Mammary epithelial cell (primary cell): ENCODE results near the gene BAZ1B.

Experiments
- EZH2 ChIP-seq: IDR thresholded peaks from 2 replicates; pipeline ENCODE4 v1.6.1; 2012; ENCODE audit warnings: low read length, inconsistent platforms, borderline replicate concordance
- TF ChIP-seq, protein P1 (sequence below), 2 donors: IDR thresholded peaks in 1 of 2; conservative IDR thresholded peaks in 1 of 2; 2 replicates each; pipeline ENCODE4 v1.5.1; 2011 to 2012; ENCODE audit warnings: inconsistent platforms in 2 of 2, low read length in 2 of 2, mild to moderate bottlenecking in 2 of 2, control low read depth in 1 of 2, low read depth in 1 of 2; ENCODE audit not compliant: insufficient read depth in 1 of 2; ENCODE audit errors: extremely low read depth in 1 of 2

DNA sequence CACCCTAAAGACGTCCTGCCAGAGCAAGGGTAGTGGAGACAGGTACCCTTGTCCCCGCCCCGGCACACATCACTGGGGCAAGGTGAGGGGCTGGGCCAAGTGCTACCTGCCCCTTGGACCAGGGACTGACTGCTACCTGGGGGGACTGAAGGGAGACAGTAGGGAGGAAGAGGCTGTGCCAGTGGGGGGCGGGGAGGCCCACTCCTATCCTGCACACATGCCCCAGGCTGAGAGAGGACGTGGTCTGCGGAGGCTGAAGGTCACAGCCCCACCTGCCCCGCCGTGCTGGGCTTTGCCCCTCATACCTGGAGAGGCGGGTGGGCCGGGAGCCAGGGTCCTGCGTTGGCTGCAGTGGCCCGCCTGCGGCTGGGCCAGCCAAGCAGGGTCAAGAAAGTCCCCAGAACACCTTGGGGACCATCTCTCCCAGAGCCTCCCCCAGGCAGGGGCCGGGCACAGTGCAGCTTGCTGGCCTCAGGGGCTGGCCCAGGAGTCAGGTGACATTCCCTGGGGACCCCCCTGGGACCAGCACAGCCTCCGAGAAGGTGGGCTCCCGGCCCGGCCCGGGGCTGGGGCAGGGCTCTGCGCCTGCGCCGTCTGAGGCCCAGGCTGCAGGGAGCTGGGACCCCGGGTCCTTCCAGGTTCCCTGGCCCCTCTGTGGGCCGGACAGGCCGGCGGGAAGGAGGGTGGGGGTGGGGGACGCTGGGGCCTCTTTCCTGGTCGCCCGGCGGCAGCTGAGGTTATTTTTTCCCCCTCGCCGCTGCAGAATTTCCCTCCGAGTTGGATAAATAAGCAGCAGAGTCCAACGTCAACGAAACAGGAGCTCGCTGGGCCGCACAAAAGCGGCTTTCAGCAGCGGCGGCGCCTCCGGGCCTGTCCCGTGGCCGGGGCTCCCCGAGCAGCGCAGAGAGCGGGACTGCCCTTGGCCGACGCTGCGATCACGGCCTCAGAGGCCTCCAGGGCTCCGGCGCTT lies 98.3 kb downstream of the BAZ1B start:
- TF ChIP-seq, protein P1, sequence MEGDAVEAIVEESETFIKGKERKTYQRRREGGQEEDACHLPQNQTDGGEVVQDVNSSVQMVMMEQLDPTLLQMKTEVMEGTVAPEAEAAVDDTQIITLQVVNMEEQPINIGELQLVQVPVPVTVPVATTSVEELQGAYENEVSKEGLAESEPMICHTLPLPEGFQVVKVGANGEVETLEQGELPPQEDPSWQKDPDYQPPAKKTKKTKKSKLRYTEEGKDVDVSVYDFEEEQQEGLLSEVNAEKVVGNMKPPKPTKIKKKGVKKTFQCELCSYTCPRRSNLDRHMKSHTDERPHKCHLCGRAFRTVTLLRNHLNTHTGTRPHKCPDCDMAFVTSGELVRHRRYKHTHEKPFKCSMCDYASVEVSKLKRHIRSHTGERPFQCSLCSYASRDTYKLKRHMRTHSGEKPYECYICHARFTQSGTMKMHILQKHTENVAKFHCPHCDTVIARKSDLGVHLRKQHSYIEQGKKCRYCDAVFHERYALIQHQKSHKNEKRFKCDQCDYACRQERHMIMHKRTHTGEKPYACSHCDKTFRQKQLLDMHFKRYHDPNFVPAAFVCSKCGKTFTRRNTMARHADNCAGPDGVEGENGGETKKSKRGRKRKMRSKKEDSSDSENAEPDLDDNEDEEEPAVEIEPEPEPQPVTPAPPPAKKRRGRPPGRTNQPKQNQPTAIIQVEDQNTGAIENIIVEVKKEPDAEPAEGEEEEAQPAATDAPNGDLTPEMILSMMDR (conservative IDR thresholded peaks at IDR 0.05 in 1 of 2, IDR thresholded peaks at IDR 0.05 in 1 of 2; ENCODE audit: extremely low read depth in 1 of 2, insufficient read depth in 1 of 2, low read depth in 1 of 2, low read length in 2 of 2), result no peak
- no peak for TF ChIP-seq EZH2
